ENCODE results near the gene SMIM9. TPM values are rescaled to one million over a fixed set of nuclear protein-coding genes. Genes with fewer than 3 reads are reported as not detected.

Gene SMIM9
- total RNA-seq, 4 donors from 2014 or later: not detected

DNA sequence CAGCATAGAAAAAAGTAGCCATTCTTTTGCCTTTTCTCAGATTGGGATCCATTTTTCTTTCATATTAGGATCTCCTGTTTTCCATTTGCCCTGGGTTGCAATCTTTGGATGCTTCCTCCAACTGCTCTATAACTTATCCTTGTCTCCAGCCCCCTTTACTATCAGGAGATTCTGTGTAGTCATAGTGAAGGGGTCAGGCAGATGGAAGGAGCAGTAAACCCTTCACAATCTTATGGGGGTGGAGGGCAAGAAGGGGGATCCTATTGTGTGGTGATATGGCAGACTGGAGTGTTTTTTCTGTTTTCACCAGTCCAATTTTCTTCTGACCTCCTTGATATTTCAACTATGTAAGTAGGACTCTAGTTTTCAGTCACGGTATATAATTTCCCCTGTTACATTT lies 1.7 kb upstream of the SMIM9 start:
- Histone ChIP-seq H3K27me3 (no peaks in the 10 kb centered on the region), H3K27ac (no peak overlapping the region), H3K4me1 (no peaks in the 10 kb centered on the region), H3K9me3 (no peaks in the 10 kb centered on the region), H3K36me3 (no peaks in the 10 kb centered on the region), H3K4me3 (no peak overlapping the region)
- no peak for DNase-seq
- no peak for TF ChIP-seq CTCF (IDR thresholded peaks at IDR 0.05)

GRCh38 chrX:154833746-154834274 lies 652 bp downstream of the SMIM9 start:
- no peak for TF ChIP-seq POLR2A (IDR thresholded peaks at IDR 0.05)
- no peak for TF ChIP-seq CTCF (IDR thresholded peaks at IDR 0.05)
- Histone ChIP-seq H3K36me3 (no peaks in the 10 kb centered on the region), H3K4me3 (no peak overlapping the region), H3K4me1 (no peaks in the 10 kb centered on the region), H3K27ac (no peak overlapping the region), H3K9me3 (no peaks in the 10 kb centered on the region), H3K27me3 (no peaks in the 10 kb centered on the region)
- DNase-seq: no peak

DNA sequence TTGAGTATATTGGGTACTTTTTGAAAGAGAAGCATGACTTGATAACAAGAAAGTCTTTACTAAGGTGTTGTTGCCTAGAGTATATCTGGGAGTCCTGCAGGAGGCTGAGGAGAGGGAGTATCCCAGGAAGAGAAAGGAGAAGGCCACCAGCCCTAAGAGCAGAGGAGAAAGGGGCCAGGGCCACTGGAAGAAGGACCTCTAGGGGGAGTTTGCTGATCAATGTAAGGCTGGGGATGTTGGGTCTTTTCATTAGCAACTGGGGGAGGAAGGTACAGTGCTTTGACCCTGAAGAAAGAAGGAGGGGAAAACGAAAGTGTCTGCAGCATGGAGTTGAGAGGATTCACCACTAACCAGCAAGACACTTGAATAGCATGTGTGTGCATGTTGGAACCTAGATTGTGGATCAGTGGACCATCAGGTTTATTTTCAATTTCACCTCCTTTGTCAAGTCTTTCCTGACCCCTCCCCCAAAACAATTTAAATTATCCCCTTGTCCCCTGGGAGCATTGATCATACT lies 4.5 kb downstream of the SMIM9 start:
- Histone ChIP-seq H3K36me3 (no peaks in the 10 kb centered on the region), H3K27ac (no peak overlapping the region), H3K9me3 (no peaks in the 10 kb centered on the region), H3K4me1 (no peaks in the 10 kb centered on the region), H3K4me3 (no peak overlapping the region), H3K27me3 (no peaks in the 10 kb centered on the region)
- TF ChIP-seq POLR2A (IDR thresholded peaks at IDR 0.05) (no peak), CTCF (IDR thresholded peaks at IDR 0.05) (no peak)
- no peak for DNase-seq

GRCh38 chrX:154829134-154829533 lies 5.3 kb downstream of the SMIM9 start:
- no peak for TF ChIP-seq CTCF (IDR thresholded peaks at IDR 0.05)
- TF ChIP-seq POLR2A (IDR thresholded peaks at IDR 0.05): no peak
- H3K4me3 ChIP-seq: no peak overlapping the region
- no peaks in the 10 kb centered on the region for H3K4me1 ChIP-seq
- no peaks in the 10 kb centered on the region for H3K9me3 ChIP-seq
- DNase-seq: no peak
- no peaks in the 10 kb centered on the region for H3K27me3 ChIP-seq
- H3K27ac ChIP-seq: no peak overlapping the region
- no peaks in the 10 kb centered on the region for H3K36me3 ChIP-seq

DNA sequence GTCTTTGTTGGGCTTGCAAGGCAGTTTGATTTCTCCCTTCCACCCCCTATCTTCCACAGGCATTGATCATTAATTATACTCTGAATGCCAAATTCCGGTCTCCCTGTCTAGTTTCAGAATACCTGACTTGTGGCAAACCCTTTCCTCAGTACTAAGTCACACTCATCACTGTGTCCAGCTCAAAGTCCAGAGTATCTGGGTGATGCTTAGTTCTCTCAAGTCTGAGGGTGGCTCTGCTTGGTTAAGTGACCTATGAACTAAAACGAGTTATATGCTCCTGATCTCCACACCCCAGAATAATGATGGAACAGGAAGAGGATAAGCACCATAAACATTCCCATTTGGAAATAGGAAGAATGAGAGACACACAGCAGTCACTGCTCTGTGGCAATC lies 6.5 kb downstream of the SMIM9 start:
- TF ChIP-seq CTCF (IDR thresholded peaks at IDR 0.05) (no peak), POLR2A (IDR thresholded peaks at IDR 0.05) (no peak)
- peak in 1 of 3 donors; percentile 54 for DNase-seq
- peak overlapping the region; percentile 55 to 93 (median 68) for H3K27ac ChIP-seq

More for the DNA sequence above, 6.5 kb downstream of the SMIM9 start:
- no peak overlapping the region for H3K4me3 ChIP-seq
- H3K27me3 ChIP-seq: no peaks in the 10 kb centered on the region
- H3K36me3 ChIP-seq: no peaks in the 10 kb centered on the region
- no peaks in the 10 kb centered on the region for H3K4me1 ChIP-seq
- no peaks in the 10 kb centered on the region for H3K9me3 ChIP-seq
